Stimulated activated naive CD8-positive, alpha-beta T cell treated with anti-CD3 and anti-CD28 coated beads, Interleukin-15, Interleukin-2, amounts not matched to agents 100 ng/mL and 50 ng/mL, for 24 hours (primary cell): ENCODE data around the gene SGIP1.

ENCODE experiments used
- H3K27ac Mint-ChIP-seq: one replicate; pipeline ENCODE4 v1.8.0; 2021; ENCODE audit warnings: mild to moderate bottlenecking, mixed read lengths
- H3K27me3 Mint-ChIP-seq: one replicate; pipeline ENCODE4 v1.8.0; 2021; ENCODE audit warnings: mixed read lengths
- H3K36me3 Mint-ChIP-seq: one replicate; pipeline ENCODE4 v1.8.0; 2021; ENCODE audit warnings: low read depth, mixed read lengths
- H3K4me1 Mint-ChIP-seq: one replicate; pipeline ENCODE4 v1.8.0; 2021; ENCODE audit warnings: low read depth, mixed read lengths
- H3K4me3 Mint-ChIP-seq: one replicate; pipeline ENCODE4 v1.8.0; 2021; ENCODE audit warnings: mild to moderate bottlenecking, mixed read lengths
- H3K9me3 Mint-ChIP-seq: one replicate; pipeline ENCODE4 v1.8.0; 2021; ENCODE audit warnings: mixed read lengths

The SGIP1 gene

GRCh38 chr1:66685265-66685664 lies 151.3 kb downstream of the SGIP1 start:
- Mint-ChIP-seq H3K27ac (no peak overlapping the region), H3K36me3 (no peaks in the 10 kb centered on the region), H3K9me3 (no peaks in the 10 kb centered on the region), H3K4me1 (no peaks in the 10 kb centered on the region), H3K4me3 (no peak overlapping the region), H3K27me3 (no peaks in the 10 kb centered on the region)

GRCh38 chr1:66685670-66686069 lies 151.7 kb downstream of the SGIP1 start:
- no peaks in the 10 kb centered on the region for H3K9me3 Mint-ChIP-seq
- H3K4me3 Mint-ChIP-seq, result no peak overlapping the region
- H3K27ac Mint-ChIP-seq, result no peak overlapping the region
- H3K36me3 Mint-ChIP-seq, result no peaks in the 10 kb centered on the region
- H3K4me1 Mint-ChIP-seq, result no peaks in the 10 kb centered on the region
- H3K27me3 Mint-ChIP-seq, result no peaks in the 10 kb centered on the region

- H3K36me3 Mint-ChIP-seq, result no peaks in the 10 kb centered on the region
- H3K9me3 Mint-ChIP-seq, result no peaks in the 10 kb centered on the region
- H3K27me3 Mint-ChIP-seq, result no peaks in the 10 kb centered on the region
- H3K27ac Mint-ChIP-seq, result no peak overlapping the region
- no peaks in the 10 kb centered on the region for H3K4me1 Mint-ChIP-seq
- H3K4me3 Mint-ChIP-seq, result no peak overlapping the region
Measured at GRCh38 chr1:66686406-66686805, 152.5 kb downstream of the SGIP1 start.

- no peak overlapping the region for H3K4me3 Mint-ChIP-seq
- H3K4me1 Mint-ChIP-seq, result no peaks in the 10 kb centered on the region
- no peak overlapping the region for H3K27ac Mint-ChIP-seq
- H3K36me3 Mint-ChIP-seq, result no peaks in the 10 kb centered on the region
- H3K27me3 Mint-ChIP-seq, result no peaks in the 10 kb centered on the region
- H3K9me3 Mint-ChIP-seq, result no peaks in the 10 kb centered on the region
Measured at GRCh38 chr1:66687358-66687757, 153.4 kb downstream of the SGIP1 start.

- H3K27me3 Mint-ChIP-seq, result no peaks in the 10 kb centered on the region
- no peaks in the 10 kb centered on the region for H3K4me1 Mint-ChIP-seq
- no peak overlapping the region for H3K4me3 Mint-ChIP-seq
- H3K27ac Mint-ChIP-seq, result no peak overlapping the region
- H3K9me3 Mint-ChIP-seq, result no peaks in the 10 kb centered on the region
- no peaks in the 10 kb centered on the region for H3K36me3 Mint-ChIP-seq
Measured at GRCh38 chr1:66690666-66691381, 156.9 kb downstream of the SGIP1 start.

GRCh38 chr1:66692681-66693080 lies 158.7 kb downstream of the SGIP1 start:
- Mint-ChIP-seq H3K27ac (no peak overlapping the region), H3K9me3 (no peaks in the 10 kb centered on the region), H3K4me3 (no peak overlapping the region), H3K4me1 (no peaks in the 10 kb centered on the region), H3K27me3 (no peaks in the 10 kb centered on the region), H3K36me3 (no peaks in the 10 kb centered on the region)

- Mint-ChIP-seq H3K4me1 (no peaks in the 10 kb centered on the region), H3K27me3 (peaks cover under 1% of the 10 kb centered on the region), H3K4me3 (no peak overlapping the region), H3K9me3 (no peaks in the 10 kb centered on the region), H3K36me3 (no peaks in the 10 kb centered on the region), H3K27ac (no peak overlapping the region)
Measured at GRCh38 chr1:66693856-66694255, 159.9 kb downstream of the SGIP1 start.

- Mint-ChIP-seq H3K27me3 (peaks cover 6% of the 10 kb centered on the region), H3K36me3 (no peaks in the 10 kb centered on the region), H3K4me1 (no peaks in the 10 kb centered on the region), H3K4me3 (no peak overlapping the region), H3K27ac (no peak overlapping the region), H3K9me3 (no peaks in the 10 kb centered on the region)
Measured at GRCh38 chr1:66695116-66695515, 161.2 kb downstream of the SGIP1 start.

GRCh38 chr1:66696771-66697170 lies 162.8 kb downstream of the SGIP1 start:
- Mint-ChIP-seq H3K27ac (no peak overlapping the region), H3K9me3 (no peaks in the 10 kb centered on the region), H3K4me3 (no peak overlapping the region), H3K4me1 (no peaks in the 10 kb centered on the region), H3K36me3 (no peaks in the 10 kb centered on the region), H3K27me3 (peaks cover 6% of the 10 kb centered on the region)

GRCh38 chr1:66699213-66699612 lies 165.3 kb downstream of the SGIP1 start:
- Mint-ChIP-seq H3K9me3 (no peaks in the 10 kb centered on the region), H3K27me3 (peaks cover 6% of the 10 kb centered on the region), H3K36me3 (no peaks in the 10 kb centered on the region)

GRCh38 chr1:66704177-66704875 lies 170.4 kb downstream of the SGIP1 start:
- Mint-ChIP-seq H3K4me1 (no peaks in the 10 kb centered on the region), H3K27me3 (peaks cover 6% of the 10 kb centered on the region), H3K9me3 (no peaks in the 10 kb centered on the region), H3K4me3 (no peak overlapping the region), H3K36me3 (no peaks in the 10 kb centered on the region), H3K27ac (no peak overlapping the region)

More at GRCh38 chr1:66699213-66699612, 165.3 kb downstream of the SGIP1 start:
- H3K4me1 Mint-ChIP-seq, result no peaks in the 10 kb centered on the region
- H3K4me3 Mint-ChIP-seq, result no peak overlapping the region
- H3K27ac Mint-ChIP-seq, result no peak overlapping the region

GRCh38 chr1:66705110-66705509 lies 171.2 kb downstream of the SGIP1 start:
- Mint-ChIP-seq H3K4me1 (no peaks in the 10 kb centered on the region), H3K27ac (no peak overlapping the region), H3K9me3 (no peaks in the 10 kb centered on the region), H3K4me3 (no peak overlapping the region), H3K27me3 (peaks cover 7% of the 10 kb centered on the region), H3K36me3 (no peaks in the 10 kb centered on the region)

- Mint-ChIP-seq H3K27ac (no peak overlapping the region), H3K36me3 (no peaks in the 10 kb centered on the region), H3K9me3 (no peaks in the 10 kb centered on the region), H3K27me3 (peaks cover 3% of the 10 kb centered on the region), H3K4me3 (no peak overlapping the region), H3K4me1 (no peaks in the 10 kb centered on the region)
Measured at GRCh38 chr1:66711420-66711819, 177.5 kb downstream of the SGIP1 start.

- Mint-ChIP-seq H3K4me3 (no peak overlapping the region), H3K27me3 (peaks cover 5% of the 10 kb centered on the region), H3K36me3 (no peaks in the 10 kb centered on the region), H3K9me3 (no peaks in the 10 kb centered on the region), H3K27ac (no peak overlapping the region), H3K4me1 (no peaks in the 10 kb centered on the region)
Measured at GRCh38 chr1:66712839-66713238, 178.9 kb downstream of the SGIP1 start.

- H3K36me3 Mint-ChIP-seq, result peaks cover under 1% of the 10 kb centered on the region
- H3K27me3 Mint-ChIP-seq, result peaks cover 9% of the 10 kb centered on the region
- no peaks in the 10 kb centered on the region for H3K9me3 Mint-ChIP-seq
- H3K4me1 Mint-ChIP-seq, result peaks cover 5% of the 10 kb centered on the region
- no peak overlapping the region for H3K4me3 Mint-ChIP-seq
- no peak overlapping the region for H3K27ac Mint-ChIP-seq
Measured at GRCh38 chr1:66723985-66724384, 190.0 kb downstream of the SGIP1 start.
